Measurements from ENCODE around the gene HTRA2.

DNA sequence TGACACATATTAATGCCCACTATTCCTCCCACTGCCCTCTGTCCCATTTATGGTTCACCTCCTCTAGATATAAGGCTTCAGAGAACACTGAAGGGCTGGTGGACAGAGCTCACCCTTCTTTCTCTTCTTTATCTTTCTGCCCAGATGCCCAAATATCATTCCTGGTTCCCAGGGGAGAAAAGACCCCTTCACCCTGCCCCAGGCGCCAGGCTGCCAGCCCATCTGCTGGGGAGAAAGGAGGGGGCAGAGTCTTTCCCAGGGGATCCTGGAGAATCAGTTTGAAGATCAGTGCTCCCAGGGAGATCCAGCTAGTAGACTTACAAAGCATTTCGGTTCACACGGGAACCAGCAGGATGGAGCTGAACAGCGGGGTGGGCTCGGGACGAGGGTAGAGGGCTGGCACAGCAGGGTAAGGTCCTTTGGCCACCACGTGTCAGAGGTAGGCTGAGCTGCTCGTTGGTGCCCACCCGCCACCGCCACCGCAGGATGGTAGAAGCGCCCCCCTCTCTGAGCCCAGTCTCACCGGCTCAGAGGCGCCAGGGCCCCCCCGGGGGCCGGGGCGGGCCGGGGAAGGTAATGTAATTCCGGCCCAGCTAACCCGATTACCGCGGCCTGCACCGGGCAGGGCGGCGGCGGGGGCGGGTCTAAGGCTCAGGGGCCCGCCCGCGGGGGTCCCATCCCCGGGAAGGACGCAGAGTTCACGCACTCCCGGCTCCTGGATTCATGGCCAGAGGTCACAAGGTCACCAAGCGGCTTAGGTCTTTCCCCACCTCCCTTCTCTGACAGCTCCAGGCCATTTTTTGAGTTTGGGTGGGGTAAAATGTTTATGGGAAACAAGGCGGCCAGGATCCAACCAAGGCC, 16.8 kb upstream of the HTRA2 start:
- no peak for TF ChIP-seq YY1 (IDR thresholded peaks at IDR 0.05; ENCODE audit: insufficient read depth, insufficient read length)
- no peak for TF ChIP-seq SUZ12 (IDR thresholded peaks at IDR 0.05; ENCODE audit: extremely low read depth, insufficient read depth, insufficient read length)

Measured in NT2/D1 (cell line).